ENCODE results near the gene PARS2. TPM values are rescaled to one million over a fixed set of nuclear protein-coding genes. Genes with fewer than 3 reads are reported as not detected.
"Not testable (repeated sequence)": the region's sequence is repeated elsewhere in the genome, so short reads cannot be mapped to it uniquely, and the experiment has no call there.

Gene PARS2
- total RNA-seq, 1 donor from 2014 or later: 7.1 TPM

DNA sequence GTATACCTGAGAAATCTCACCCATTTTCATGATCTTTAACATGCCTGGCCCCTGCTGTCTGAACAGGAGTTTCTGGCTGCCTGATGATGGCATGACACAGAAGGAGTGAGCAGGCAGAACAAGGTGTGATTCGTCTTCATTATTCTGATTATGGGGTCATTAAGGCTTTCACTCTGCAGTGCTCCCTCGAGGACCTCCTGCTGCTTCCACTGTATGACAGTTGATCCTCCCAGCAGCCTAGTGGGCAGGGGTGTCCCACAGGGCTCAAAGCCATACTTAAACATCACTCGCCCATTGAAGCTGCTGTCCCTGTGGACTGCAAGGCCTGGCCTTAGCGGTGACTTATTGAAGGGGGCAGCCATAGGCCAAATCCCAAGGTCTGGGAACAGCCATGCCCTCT is 12.7 kb upstream of the PARS2 start:
- DNase-seq (ENCODE audit: low read depth, low spot score): no peak
- Mint-ChIP-seq H3K4me3 (no peak overlapping the region), H3K36me3 (ENCODE audit: low read depth) (no peaks in the 10 kb centered on the region), H3K27me3 (ENCODE audit: low read depth) (peaks cover 38% of the 10 kb centered on the region), H3K27ac (ENCODE audit: unreplicated experiment) (no peak overlapping the region), H3K9me3 (peaks cover 4% of the 10 kb centered on the region), H3K4me1 (peaks cover 6% of the 10 kb centered on the region)
- TF ChIP-seq, protein P1, sequence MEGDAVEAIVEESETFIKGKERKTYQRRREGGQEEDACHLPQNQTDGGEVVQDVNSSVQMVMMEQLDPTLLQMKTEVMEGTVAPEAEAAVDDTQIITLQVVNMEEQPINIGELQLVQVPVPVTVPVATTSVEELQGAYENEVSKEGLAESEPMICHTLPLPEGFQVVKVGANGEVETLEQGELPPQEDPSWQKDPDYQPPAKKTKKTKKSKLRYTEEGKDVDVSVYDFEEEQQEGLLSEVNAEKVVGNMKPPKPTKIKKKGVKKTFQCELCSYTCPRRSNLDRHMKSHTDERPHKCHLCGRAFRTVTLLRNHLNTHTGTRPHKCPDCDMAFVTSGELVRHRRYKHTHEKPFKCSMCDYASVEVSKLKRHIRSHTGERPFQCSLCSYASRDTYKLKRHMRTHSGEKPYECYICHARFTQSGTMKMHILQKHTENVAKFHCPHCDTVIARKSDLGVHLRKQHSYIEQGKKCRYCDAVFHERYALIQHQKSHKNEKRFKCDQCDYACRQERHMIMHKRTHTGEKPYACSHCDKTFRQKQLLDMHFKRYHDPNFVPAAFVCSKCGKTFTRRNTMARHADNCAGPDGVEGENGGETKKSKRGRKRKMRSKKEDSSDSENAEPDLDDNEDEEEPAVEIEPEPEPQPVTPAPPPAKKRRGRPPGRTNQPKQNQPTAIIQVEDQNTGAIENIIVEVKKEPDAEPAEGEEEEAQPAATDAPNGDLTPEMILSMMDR (conservative IDR thresholded peaks at IDR 0.05): no peak

DNA sequence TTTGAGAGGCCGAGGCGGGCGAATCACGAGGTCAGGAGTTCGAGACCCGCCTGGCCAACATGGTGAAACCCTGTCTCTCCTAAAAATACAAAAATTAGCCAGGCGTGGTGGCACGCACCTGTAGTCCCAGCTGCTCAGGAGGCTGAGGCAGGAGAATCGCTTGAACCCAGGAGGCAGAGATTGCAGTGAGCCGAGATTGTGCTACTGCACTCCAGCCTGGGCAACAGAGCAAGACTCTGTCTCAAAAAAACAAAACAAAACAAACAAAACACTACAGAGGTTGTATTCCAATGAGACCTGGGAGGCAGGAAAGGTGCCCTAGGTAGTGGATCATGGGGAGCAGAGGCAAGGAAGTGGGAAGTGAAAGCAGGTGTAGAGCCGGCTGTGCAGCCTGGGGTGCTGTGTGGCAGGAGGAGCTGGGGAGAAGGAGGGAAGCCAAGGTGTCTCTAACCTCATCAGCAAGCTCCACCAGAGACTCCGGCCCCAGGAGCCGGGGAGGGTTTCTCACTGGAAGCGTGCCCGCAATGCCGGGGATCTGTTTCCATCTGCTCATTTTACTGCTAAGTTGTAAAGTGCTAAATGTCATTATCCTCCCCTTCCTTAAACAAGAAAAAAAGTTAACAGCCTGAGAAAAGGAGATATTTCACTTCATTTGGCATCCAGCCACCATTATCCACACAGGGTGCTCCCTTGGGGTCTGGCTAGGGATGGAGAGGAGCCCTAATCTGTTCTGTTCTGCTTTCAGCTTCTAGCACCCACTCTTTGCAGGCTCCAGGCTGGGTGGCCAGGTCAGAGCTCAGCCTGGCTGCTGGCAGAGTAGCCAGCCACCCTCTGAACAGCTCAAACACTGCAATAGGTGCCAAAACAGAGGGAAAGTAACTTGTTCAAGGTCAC is 11.8 kb upstream of the PARS2 start:
- not testable (repeated sequence) for H3K36me3 Mint-ChIP-seq (ENCODE audit: low read depth); H3K27ac Mint-ChIP-seq (ENCODE audit: unreplicated experiment); H3K9me3 Mint-ChIP-seq; DNase-seq (ENCODE audit: low read depth, low spot score); H3K4me3 Mint-ChIP-seq; H3K4me1 Mint-ChIP-seq
- H3K27me3 Mint-ChIP-seq (ENCODE audit: low read depth): peaks cover 32% of the 10 kb centered on the region

DNA sequence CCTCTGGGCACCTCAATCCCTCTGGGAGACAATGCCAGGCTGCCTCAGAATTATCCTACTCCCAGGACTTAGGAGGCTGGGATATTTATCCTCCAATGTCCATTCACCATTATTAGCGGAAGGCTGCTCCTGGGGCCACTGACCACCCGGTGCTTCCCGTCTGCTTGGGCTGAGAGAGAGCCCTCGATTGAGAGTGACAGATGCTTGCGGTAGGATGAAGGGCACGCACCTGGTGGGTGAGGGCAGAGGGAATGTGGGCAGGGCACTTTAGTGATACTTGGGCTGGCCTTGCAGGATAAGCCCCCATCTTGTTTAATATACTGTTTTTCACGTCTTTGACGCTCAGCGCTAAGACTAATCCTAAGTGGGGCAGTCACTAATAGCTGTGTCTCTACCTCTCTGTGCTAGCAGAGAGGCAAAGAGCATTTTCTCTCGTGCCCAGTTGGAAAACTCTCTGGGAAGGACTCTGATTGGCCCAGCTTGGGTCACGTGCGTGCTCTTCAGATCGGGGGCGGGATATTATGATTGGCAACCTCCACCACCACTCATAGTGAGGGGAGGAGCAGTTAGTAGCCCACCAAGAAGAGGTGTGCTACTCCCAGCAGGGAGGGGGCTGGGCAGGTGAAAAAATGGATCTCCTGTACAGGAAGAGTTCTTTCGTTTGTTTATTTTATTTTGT is 10.6 kb upstream of the PARS2 start:
- peak; percentile 31 for DNase-seq (ENCODE audit: low read depth, low spot score)
- Mint-ChIP-seq H3K36me3 (ENCODE audit: low read depth) (no peaks in the 10 kb centered on the region), H3K4me3 (no peak overlapping the region), H3K27ac (ENCODE audit: unreplicated experiment) (no peak overlapping the region), H3K4me1 (peaks cover 6% of the 10 kb centered on the region), H3K27me3 (ENCODE audit: low read depth) (peaks cover 25% of the 10 kb centered on the region), H3K9me3 (peaks cover 4% of the 10 kb centered on the region)
- TF ChIP-seq, protein P1 (conservative IDR thresholded peaks at IDR 0.05): no peak

DNA sequence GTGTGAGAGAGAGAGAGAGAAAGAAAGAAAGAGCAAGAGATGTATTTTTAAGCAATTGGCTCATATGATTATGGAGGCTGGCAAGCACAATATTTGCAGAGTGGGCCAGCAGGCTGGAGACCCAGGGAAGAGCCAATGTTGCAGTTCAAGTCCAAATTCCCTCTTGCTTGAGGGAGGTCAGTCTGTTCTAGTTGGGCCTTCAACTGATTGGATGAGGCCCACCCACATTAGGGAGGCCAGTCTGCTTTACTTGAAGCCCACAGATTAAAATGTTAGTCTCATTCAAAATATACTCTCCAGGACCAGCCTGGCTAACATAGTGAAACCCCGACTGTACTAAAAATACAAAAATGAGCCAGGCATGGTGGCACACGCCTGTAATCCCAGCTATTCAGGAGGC is 8.6 kb upstream of the PARS2 start:
- TF ChIP-seq, protein P1 (conservative IDR thresholded peaks at IDR 0.05): no peak
- H3K27ac Mint-ChIP-seq (ENCODE audit: unreplicated experiment): no peak overlapping the region
- no peaks in the 10 kb centered on the region for H3K36me3 Mint-ChIP-seq (ENCODE audit: low read depth)
- no peak for DNase-seq (ENCODE audit: low read depth, low spot score)
- peaks cover 11% of the 10 kb centered on the region for H3K27me3 Mint-ChIP-seq (ENCODE audit: low read depth)
- H3K9me3 Mint-ChIP-seq: peaks cover 4% of the 10 kb centered on the region
- no peak overlapping the region for H3K4me3 Mint-ChIP-seq
- H3K4me1 Mint-ChIP-seq: peaks cover 6% of the 10 kb centered on the region

DNA sequence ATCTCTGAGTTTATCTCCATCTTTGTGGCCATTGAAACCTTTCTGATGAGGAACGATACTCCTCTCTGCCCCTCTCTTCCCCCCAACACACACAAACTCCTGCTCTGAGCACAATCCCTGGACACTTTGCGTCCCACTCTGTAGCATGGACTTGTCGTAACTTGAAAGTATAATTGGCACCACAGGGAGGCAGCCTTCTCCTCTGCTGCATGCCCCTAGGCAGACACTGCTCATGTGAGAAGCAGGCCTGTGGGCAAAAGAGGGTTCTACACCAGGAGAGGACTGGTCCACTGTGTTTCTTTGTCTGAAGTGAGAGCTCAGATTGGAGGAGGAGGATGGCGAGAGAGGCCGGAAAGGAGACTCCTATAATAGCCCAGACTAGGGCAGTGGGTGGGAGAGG is 3.8 kb upstream of the PARS2 start:
- Mint-ChIP-seq H3K36me3 (ENCODE audit: low read depth) (no peaks in the 10 kb centered on the region), H3K27ac (ENCODE audit: unreplicated experiment) (no peak overlapping the region), H3K4me3 (no peak overlapping the region), H3K27me3 (ENCODE audit: low read depth) (peaks cover 14% of the 10 kb centered on the region), H3K9me3 (no peaks in the 10 kb centered on the region), H3K4me1 (peaks cover 16% of the 10 kb centered on the region)
- no peak for DNase-seq (ENCODE audit: low read depth, low spot score)
- TF ChIP-seq, protein P1 (conservative IDR thresholded peaks at IDR 0.05): no peak

DNA sequence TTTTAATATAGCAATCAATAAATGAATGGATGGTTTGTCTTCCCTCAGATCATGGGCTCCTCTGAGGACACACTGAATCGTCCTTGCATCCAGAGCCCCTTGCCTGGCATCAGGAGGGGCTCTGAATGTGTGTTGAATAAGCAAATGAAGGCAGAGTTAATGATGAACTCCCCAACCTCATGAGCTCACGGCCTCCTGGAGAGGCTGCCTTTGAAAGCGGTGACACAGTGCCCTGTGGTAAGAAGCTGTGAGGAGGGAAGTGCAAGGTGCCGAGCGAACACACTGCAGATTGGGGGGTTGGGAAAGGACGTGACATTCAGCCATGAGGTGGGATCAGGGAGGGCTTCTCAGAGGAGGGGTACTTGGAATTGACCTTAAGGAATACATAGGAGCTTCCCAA is 3.2 kb upstream of the PARS2 start:
- Mint-ChIP-seq H3K4me3 (no peak overlapping the region), H3K27ac (ENCODE audit: unreplicated experiment) (no peak overlapping the region), H3K9me3 (no peaks in the 10 kb centered on the region), H3K4me1 (peaks cover 20% of the 10 kb centered on the region), H3K27me3 (ENCODE audit: low read depth) (peaks cover 14% of the 10 kb centered on the region), H3K36me3 (ENCODE audit: low read depth) (no peaks in the 10 kb centered on the region)
- DNase-seq (ENCODE audit: low read depth, low spot score): no peak
- TF ChIP-seq, protein P1 (conservative IDR thresholded peaks at IDR 0.05): no peak
